Spleen (tissue), 7 donors: ENCODE results near the gene CSRP1.

Experiments used
- POLR2A ChIP-seq, 3 donors: fragments of 450-650 bp; IDR thresholded peaks; one replicate each; pipeline ENCODE4 v1.5.1; 2017; ENCODE audit warnings: antibody characterized with exemption in 3 of 3, mild to moderate bottlenecking in 1 of 3
- TF ChIP-seq, protein P1 (sequence below), 11 experiments: fragments of 200-600 bp in 7 of 11; fragments of 450-650 bp in 4 of 11; sonication (generic) in 4 of 11; IDR thresholded peaks in 8 of 11; conservative IDR thresholded peaks in 3 of 11; 1 replicate in 7 of 11; 2 replicates in 4 of 11; pipeline versions ENCODE4 v1.4.0 to v1.8.0; 2016 to 2021; ENCODE audit warnings: antibody characterized with exemption in 11 of 11, inconsistent platforms in 4 of 11, mild to moderate bottlenecking in 1 of 11
- donor health status: DM: no; HTN: no; CAD: no; lungs with moderate emphysema.
- donor health status: DM: no; HTN: no; CAD: no.
- donor health status: DM: no; HTN: no; CAD: no.

DNA sequence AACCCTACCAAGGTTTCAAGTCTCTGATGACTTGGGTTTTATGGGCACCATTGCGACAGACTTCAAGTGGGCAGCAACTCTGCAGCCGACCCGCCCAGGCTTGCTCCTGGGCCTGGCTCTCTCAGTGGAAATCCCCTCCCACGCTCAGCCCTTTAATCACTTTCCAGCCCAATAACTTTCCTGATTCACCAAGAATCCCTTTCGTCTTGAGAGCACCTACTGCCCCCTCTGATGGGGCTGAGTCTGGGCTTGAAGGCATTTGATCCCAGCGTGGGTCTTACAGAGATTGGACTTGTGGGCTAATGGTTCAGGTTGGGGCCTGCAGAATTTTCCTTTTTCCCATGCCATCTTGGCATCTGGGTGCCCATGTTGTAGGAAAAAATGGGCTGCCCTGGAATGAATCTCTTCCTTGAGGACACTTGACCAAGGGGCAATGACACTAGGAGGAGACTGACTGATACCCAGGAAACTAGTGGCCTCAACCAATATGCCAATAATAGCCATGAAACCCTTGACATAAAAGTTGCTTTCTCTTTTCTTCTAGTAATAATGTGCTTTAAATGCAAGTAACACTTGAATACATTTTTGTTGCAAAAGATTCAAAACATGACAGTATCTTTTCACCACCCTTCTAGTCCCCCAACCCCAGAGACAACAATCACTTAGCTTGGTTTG is 30.1 kb downstream of the CSRP1 start:
- TF ChIP-seq, protein P1, sequence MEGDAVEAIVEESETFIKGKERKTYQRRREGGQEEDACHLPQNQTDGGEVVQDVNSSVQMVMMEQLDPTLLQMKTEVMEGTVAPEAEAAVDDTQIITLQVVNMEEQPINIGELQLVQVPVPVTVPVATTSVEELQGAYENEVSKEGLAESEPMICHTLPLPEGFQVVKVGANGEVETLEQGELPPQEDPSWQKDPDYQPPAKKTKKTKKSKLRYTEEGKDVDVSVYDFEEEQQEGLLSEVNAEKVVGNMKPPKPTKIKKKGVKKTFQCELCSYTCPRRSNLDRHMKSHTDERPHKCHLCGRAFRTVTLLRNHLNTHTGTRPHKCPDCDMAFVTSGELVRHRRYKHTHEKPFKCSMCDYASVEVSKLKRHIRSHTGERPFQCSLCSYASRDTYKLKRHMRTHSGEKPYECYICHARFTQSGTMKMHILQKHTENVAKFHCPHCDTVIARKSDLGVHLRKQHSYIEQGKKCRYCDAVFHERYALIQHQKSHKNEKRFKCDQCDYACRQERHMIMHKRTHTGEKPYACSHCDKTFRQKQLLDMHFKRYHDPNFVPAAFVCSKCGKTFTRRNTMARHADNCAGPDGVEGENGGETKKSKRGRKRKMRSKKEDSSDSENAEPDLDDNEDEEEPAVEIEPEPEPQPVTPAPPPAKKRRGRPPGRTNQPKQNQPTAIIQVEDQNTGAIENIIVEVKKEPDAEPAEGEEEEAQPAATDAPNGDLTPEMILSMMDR (IDR thresholded peaks at IDR 0.05 in 8 of 11, conservative IDR thresholded peaks at IDR 0.05 in 3 of 11) = no peak
- TF ChIP-seq POLR2A (IDR thresholded peaks at IDR 0.05) = no peak
